CD4-positive, alpha-beta T cell (primary cell): ENCODE results near the gene MS4A3. TPM values are rescaled to one million over a fixed set of nuclear protein-coding genes. Genes with fewer than 3 reads are reported as not detected.
"Not testable (repeated sequence)": the region's sequence is repeated elsewhere in the genome, so short reads cannot be mapped to it uniquely, and the experiment has no call there.

Experiments
- ATAC-seq: fragments of 200-7000 bp; cut with Tn5 transposase; one replicate; pipeline ENCODE4 v1.10.0; 2022; ENCODE audit warnings: mild to moderate bottlenecking; ENCODE audit not compliant: poor library complexity
- CTCF ChIA-PET: fragments of 350-600 bp; sonication (Branson Sonifier 250); formaldehyde crosslinking; loops from one replicate; lab custom pipeline; 2021; ENCODE audit warnings: antibody characterized with exemption, inconsistent platforms; lab: Charles Lee
- POLR2A ChIA-PET: fragments of 350-600 bp; sonication (Branson Sonifier 250); formaldehyde crosslinking; loops from one replicate; lab custom pipeline; 2021; ENCODE audit warnings: antibody characterized with exemption, inconsistent platforms; lab: Charles Lee
- DNase-seq, 14 experiments: peaks; one replicate each; pipeline ENCODE4 v3.0.0-alpha.2; 2013 to 2020; ENCODE audit warnings: mixed read lengths in 2 of 14
- H3K27ac ChIP-seq, 2 donors: one replicate each; pipeline versions ENCODE4 v1.5.1 to v1.7.0; 2013; ENCODE audit warnings: low read length in 2 of 2, low read depth in 1 of 2, mild to moderate bottlenecking in 1 of 2
- H3K27me3 ChIP-seq, 2 experiments: 1 replicate in 1 of 2; 2 replicates in 1 of 2; pipeline versions ENCODE4 v1.6.1 to v1.7.0; 2013; ENCODE audit warnings: low read length in 2 of 2, control low read depth in 1 of 2, mild to moderate bottlenecking in 1 of 2, moderate library complexity in 1 of 2; ENCODE audit not compliant: insufficient read depth in 2 of 2, control insufficient read depth in 1 of 2
- H3K36me3 ChIP-seq: one replicate; pipeline ENCODE4 v1.6.1; 2013; ENCODE audit warnings: low read length, control low read depth; ENCODE audit not compliant: insufficient read depth
- H3K4me1 ChIP-seq: one replicate; pipeline ENCODE4 v1.6.1; 2013; ENCODE audit warnings: low read length, control low read depth; ENCODE audit not compliant: insufficient read depth
- H3K4me3 ChIP-seq: one replicate; pipeline ENCODE4 v1.5.1; 2013; ENCODE audit warnings: mild to moderate bottlenecking, low read length, moderate library complexity
- H3K9me3 ChIP-seq, 2 experiments: 1 replicate in 1 of 2; 2 replicates in 1 of 2; pipeline versions ENCODE4 v1.6.1 to v1.7.0; 2013; ENCODE audit warnings: low read length in 2 of 2, mild to moderate bottlenecking in 2 of 2, control low read depth in 1 of 2, moderate library complexity in 1 of 2; ENCODE audit not compliant: control insufficient read depth in 1 of 2, insufficient read depth in 1 of 2
- H3K27ac Mint-ChIP-seq: one replicate; pipeline ENCODE4 v1.8.0; 2020; ENCODE audit warnings: mixed read lengths
- H3K27me3 Mint-ChIP-seq: one replicate; pipeline ENCODE4 v1.8.0; 2021; ENCODE audit warnings: mixed read lengths
- H3K36me3 Mint-ChIP-seq: one replicate; pipeline ENCODE4 v1.8.0; 2021; ENCODE audit warnings: low read depth, mixed read lengths
- H3K4me1 Mint-ChIP-seq: one replicate; pipeline ENCODE4 v1.8.0; 2021; ENCODE audit warnings: low read depth, mixed read lengths
- H3K4me3 Mint-ChIP-seq: one replicate; pipeline ENCODE4 v1.8.0; 2020; ENCODE audit warnings: mild to moderate bottlenecking, mixed read lengths
- H3K9me3 Mint-ChIP-seq: one replicate; pipeline ENCODE4 v1.8.0; 2020; ENCODE audit warnings: mixed read lengths
- intact Hi-C, 2 experiments: fragments of 100-400 bp; cut with DNase I in 1 of 2; cut with micrococcal nuclease in 1 of 2; formaldehyde crosslinking; loops; one replicate each; pipeline versions ENCODE4 v1.15.1 to v1.9.0; 2023 to 2025; cut with DNase I, micrococcal nuclease
- total RNA-seq, 174 experiments: library from RNA in 2 of 174; stranded (reverse) in 2 of 174; gene quantifications; one replicate each; pipeline ENCODE4 v1.2.3 and lab custom pipeline; 2021 to 2026
- TF ChIP-seq, protein P1 (sequence below): fragments of 200-600 bp; IDR thresholded peaks from one replicate; pipeline ENCODE4 v1.8.0; 2022; ENCODE audit warnings: antibody characterized with exemption, mild to moderate bottlenecking

The MS4A3 gene
- total RNA-seq, 2 experiments from 2014 or later, result not detected

GRCh38 chr11:60098508-60098907 lies 42.0 kb downstream of the MS4A3 start:
- no peak for ATAC-seq
- no peak overlapping the region for H3K4me3 ChIP-seq
- CTCF ChIA-PET, result no interaction called here
- H3K9me3 Mint-ChIP-seq, result no peaks in the 10 kb centered on the region
- no peaks in the 10 kb centered on the region for H3K36me3 ChIP-seq
- no peaks in the 10 kb centered on the region for H3K9me3 ChIP-seq
- H3K27ac ChIP-seq, result no peak overlapping the region
- H3K4me1 Mint-ChIP-seq, result no peaks in the 10 kb centered on the region
- H3K27me3 ChIP-seq, result peaks cover 0 to 3% of the 10 kb centered on the region in 2 experiments
- intact Hi-C loops, result no loop called here
- no peaks in the 10 kb centered on the region for H3K4me1 ChIP-seq
- H3K27me3 Mint-ChIP-seq, result peaks cover 9% of the 10 kb centered on the region
- H3K36me3 Mint-ChIP-seq, result no peaks in the 10 kb centered on the region
- DNase-seq, result no peak
- TF ChIP-seq, protein P1, sequence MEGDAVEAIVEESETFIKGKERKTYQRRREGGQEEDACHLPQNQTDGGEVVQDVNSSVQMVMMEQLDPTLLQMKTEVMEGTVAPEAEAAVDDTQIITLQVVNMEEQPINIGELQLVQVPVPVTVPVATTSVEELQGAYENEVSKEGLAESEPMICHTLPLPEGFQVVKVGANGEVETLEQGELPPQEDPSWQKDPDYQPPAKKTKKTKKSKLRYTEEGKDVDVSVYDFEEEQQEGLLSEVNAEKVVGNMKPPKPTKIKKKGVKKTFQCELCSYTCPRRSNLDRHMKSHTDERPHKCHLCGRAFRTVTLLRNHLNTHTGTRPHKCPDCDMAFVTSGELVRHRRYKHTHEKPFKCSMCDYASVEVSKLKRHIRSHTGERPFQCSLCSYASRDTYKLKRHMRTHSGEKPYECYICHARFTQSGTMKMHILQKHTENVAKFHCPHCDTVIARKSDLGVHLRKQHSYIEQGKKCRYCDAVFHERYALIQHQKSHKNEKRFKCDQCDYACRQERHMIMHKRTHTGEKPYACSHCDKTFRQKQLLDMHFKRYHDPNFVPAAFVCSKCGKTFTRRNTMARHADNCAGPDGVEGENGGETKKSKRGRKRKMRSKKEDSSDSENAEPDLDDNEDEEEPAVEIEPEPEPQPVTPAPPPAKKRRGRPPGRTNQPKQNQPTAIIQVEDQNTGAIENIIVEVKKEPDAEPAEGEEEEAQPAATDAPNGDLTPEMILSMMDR, result no peak
- POLR2A ChIA-PET, result no interaction called here
- H3K27ac Mint-ChIP-seq, result no peak overlapping the region
- no peak overlapping the region for H3K4me3 Mint-ChIP-seq

GRCh38 chr11:60100516-60100915 lies 44.1 kb downstream of the MS4A3 start:
- ChIA-PET POLR2A (interaction anchor here (0.5 kb wide), 1 partner anchor 83 kb away, joined by 3 read pairs; no protein-coding TSS in a partner anchor), CTCF (no interaction called here)
- TF ChIP-seq, protein P1, result no peak
- Histone ChIP-seq H3K9me3 (no peaks in the 10 kb centered on the region), H3K4me1 (no peaks in the 10 kb centered on the region), H3K27ac (no peak overlapping the region), H3K27me3 (no peaks in the 10 kb centered on the region), H3K36me3 (no peaks in the 10 kb centered on the region), H3K4me3 (no peak overlapping the region)
- Mint-ChIP-seq H3K4me3 (no peak overlapping the region), H3K36me3 (no peaks in the 10 kb centered on the region), H3K27ac (no peak overlapping the region), H3K27me3 (peaks cover 1% of the 10 kb centered on the region), H3K4me1 (no peaks in the 10 kb centered on the region), H3K9me3 (no peaks in the 10 kb centered on the region)
- DNase-seq, result no peak
- intact Hi-C loops, result no loop called here
- no peak for ATAC-seq

- H3K4me1 Mint-ChIP-seq, H3K4me3 Mint-ChIP-seq, H3K27ac Mint-ChIP-seq, CTCF ChIA-PET, intact Hi-C loops, H3K36me3 Mint-ChIP-seq, H3K4me3 ChIP-seq, POLR2A ChIA-PET, H3K27me3 Mint-ChIP-seq, H3K36me3 ChIP-seq, H3K27me3 ChIP-seq, H3K9me3 ChIP-seq, H3K9me3 Mint-ChIP-seq, DNase-seq, H3K27ac ChIP-seq, ATAC-seq, H3K4me1 ChIP-seq: not testable (repeated sequence)
Measured at GRCh38 chr11:60101368-60101767, 44.9 kb downstream of the MS4A3 start.

- H3K36me3 Mint-ChIP-seq, DNase-seq, H3K27me3 ChIP-seq, POLR2A ChIA-PET, H3K9me3 Mint-ChIP-seq, intact Hi-C loops, H3K27me3 Mint-ChIP-seq, H3K4me3 ChIP-seq, H3K9me3 ChIP-seq, CTCF ChIA-PET, ATAC-seq, H3K27ac Mint-ChIP-seq, H3K4me3 Mint-ChIP-seq, H3K36me3 ChIP-seq, H3K27ac ChIP-seq, H3K4me1 Mint-ChIP-seq, H3K4me1 ChIP-seq: not testable (repeated sequence)
Measured at GRCh38 chr11:60104471-60105115, 48.1 kb downstream of the MS4A3 start.

GRCh38 chr11:60108631-60109030 lies 52.2 kb downstream of the MS4A3 start:
- H3K4me3 ChIP-seq, H3K27ac Mint-ChIP-seq, H3K4me1 Mint-ChIP-seq, H3K9me3 ChIP-seq, DNase-seq, H3K27me3 ChIP-seq, H3K27me3 Mint-ChIP-seq, H3K9me3 Mint-ChIP-seq, CTCF ChIA-PET, ATAC-seq, H3K36me3 ChIP-seq, H3K4me1 ChIP-seq, H3K27ac ChIP-seq, H3K4me3 Mint-ChIP-seq, intact Hi-C loops, H3K36me3 Mint-ChIP-seq: not testable (repeated sequence)
- POLR2A ChIA-PET, result interaction anchor here (0.6 kb wide), 1 partner anchor 157 kb away, joined by 3 read pairs; no protein-coding TSS in a partner anchor
